GM21619 (cell line): Measurements from ENCODE around the gene LILRB3.
"Not testable (repeated sequence)": the region's sequence is repeated elsewhere in the genome, so short reads cannot be mapped to it uniquely, and the experiment has no call there.

ENCODE experiments used
- ATAC-seq: cut with Tn5 transposase; IDR thresholded peaks from one replicate; pipeline ENCODE4 v1.9.1; 2021; ENCODE audit not compliant: unreplicated experiment

Gene LILRB3

DNA sequence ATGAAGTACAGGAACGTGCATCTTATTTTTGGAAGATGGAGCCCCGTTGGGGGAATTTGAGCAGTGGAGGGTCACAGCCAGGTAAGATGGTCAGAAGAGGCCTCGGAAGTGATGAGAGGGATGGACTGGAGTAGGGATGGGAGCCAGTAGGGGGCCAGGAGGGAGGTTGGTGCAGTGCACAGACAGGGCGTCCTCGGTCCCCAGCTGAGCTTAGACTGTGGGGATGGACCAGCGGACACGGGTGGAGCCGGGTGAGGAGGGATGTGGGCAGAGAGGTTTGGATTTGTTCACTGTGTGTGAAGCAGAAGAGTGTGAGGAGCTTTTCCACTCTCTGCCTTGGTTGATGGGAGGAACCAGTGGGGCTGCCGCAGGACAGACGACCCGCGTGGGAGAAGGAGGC lies 11.6 kb downstream of the LILRB3 start:
- ATAC-seq = no peak

DNA sequence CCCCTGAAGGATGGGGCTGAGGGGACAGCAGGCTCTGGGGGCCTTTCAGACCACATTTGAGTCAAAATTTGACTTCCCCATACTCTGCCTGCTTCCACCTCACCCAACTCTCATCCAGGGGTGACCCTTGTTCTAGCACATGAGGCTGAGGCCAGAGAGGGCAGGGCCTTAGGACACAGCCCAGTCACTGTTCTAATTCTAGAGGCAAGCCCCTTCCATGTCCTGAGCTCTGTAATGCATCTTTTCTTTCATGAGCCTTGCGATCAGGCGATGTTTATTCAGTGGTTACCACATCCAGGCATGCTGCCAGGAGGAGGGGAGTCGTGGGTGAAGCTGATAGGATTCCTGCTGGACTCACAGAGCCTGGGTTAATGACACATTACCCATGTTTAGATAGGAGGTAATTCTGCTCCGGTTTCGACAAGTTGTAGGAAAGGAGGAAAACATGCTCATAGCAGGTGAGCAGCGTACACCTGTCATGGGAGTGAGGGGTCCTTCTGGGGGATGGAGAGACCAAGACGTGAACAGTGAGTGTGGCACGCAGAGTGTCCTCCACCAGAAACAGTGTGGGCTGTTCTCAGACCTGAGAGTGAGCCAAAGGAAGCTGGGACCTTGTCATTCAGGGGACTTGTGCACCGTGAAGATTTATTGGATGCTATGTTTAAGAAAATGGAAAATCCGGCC lies 12.9 kb downstream of the LILRB3 start:
- no peak for ATAC-seq

DNA sequence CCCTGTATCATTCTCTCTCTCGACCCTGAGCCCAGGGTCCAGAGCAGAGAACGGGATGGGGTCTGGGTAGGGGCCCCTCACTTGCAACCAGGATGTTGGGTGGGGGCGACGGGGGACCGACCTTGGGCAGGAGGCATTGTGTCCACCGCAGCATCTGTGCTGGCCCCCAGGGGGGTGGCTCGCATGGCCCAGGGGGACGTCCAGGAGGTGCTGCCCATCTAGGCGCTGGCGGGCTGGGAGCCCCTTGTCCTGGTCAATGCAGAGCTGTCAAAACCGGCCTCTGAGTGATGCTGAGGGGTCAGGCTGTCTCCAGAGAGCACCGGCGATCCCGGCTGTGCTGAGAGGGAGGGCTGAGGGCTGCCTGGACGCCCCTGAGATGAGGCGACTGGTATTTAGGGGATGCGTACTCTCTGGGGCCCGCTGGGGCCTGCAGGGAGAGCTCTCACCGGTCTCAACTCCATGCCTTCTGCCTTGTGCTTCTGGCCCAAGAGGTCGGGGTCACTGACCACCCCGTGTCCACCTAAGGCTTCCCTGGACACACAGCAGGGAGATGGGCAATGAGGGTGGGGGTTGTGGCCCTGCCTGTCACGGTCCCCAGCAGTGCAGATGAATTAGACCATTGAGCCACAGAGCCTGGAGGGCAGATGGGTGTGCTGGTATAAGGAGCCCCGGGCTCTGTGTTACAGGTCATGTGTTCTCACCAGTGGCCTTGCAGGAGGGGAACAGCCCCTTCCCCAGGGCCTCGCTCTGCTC lies 13.6 kb downstream of the LILRB3 start:
- ATAC-seq = no peak

DNA sequence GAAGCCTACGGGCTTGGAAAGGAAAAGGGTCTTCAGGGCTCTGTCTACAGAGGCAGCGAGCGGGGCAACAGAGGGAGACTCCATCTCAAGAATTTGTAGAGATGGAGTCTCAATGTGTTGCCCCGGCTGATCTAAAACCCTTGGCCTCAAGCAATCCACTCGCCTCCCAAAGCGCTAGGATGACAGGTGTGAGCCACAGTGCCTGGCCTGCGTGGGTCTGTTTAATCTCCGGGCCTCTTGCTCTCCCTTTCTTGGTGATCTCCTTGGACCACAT lies 14.1 kb downstream of the LILRB3 start:
- ATAC-seq = no peak

DNA sequence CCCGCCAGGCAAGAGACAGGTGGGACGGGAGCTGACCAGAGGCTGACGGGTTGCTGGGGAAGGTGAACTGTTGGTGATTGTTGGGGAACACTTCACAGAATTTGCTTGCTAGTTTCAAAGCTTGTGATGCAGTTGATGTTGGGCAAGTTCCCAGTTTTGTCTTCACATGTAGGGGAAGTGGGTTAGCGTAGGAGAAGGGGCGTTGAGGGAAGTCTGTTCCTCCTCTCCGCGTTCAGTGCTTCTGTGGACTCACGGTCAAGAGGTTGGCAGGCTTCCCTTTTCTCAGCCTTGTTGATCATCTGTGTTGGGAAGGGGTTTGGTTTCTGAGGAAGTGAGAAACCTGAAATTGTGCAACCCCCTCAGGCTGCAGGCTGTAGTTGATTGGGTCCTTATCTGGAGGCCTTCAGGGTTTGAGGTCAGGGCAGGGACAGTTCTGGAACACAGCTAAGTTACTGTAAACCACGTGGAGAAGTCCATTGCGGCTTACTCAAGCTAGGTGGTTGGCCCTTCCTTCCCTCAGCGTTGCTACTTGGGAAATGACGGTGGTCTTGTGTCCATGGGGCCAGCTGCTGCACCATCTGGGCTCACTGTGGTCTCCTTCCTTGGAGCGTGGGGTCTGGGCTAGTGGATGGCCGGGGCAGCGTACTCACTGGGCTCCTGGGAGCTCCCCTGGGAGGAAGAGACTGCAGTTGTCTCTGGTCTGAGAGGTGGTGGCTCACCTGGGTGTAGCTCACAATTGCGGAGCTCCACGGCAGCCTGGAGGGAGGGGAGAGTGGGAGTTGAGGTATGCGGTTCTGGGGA lies 14.6 kb downstream of the LILRB3 start:
- peak; percentile 38 for ATAC-seq

DNA sequence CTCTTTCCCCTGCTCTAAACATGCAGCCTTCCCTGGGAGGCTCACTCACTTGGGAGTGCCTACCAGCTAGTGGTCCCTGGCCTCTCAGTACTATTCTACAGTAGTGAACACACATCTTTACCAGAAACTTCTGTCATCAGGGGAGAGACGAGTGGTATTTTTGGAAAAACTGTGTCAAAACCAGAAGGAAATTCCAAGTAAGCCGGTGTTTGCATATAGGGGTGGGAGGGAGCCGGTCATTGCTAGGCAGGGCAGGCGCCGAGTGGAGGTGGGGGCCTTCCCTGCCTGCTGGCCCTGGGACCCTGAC lies 15.2 kb downstream of the LILRB3 start:
- no peak for ATAC-seq

DNA sequence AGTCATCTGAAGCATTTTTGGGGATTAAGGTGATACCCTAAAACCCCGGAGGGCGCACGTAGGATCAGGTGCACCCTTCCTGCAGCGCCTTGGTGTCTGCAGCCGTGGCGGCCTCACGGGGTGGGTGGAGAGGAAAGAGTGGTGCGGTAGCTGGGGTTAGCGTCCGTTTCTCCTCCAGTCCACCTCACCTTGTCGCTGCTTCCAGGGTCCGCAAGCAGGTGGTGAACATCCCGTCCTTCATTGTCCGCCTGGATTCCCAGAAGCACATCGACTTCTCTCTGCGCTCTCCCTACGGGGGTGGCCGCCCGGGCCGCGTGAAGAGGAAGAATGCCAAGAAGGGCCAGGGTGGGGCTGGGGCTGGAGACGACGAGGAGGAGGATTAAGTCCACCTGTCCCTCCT lies 15.6 kb downstream of the LILRB3 start:
- not testable (repeated sequence) for ATAC-seq

DNA sequence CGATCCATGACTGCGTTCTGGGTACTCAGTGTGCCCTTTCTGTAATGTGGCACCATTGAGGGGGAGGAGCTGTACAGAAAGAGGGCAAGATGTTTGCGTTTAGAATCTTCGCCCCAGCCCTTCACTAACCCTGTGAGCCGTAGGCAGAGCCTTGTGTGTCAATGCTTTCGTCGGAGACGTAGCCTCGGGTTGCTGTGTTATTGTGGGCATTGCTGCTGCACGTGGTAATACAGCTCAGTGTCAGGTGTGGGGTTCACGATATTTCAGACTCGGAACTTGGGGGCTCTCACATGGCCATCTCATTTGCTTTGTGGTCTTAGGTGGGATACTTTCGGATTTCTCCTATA lies 16.0 kb downstream of the LILRB3 start:
- no peak for ATAC-seq

DNA sequence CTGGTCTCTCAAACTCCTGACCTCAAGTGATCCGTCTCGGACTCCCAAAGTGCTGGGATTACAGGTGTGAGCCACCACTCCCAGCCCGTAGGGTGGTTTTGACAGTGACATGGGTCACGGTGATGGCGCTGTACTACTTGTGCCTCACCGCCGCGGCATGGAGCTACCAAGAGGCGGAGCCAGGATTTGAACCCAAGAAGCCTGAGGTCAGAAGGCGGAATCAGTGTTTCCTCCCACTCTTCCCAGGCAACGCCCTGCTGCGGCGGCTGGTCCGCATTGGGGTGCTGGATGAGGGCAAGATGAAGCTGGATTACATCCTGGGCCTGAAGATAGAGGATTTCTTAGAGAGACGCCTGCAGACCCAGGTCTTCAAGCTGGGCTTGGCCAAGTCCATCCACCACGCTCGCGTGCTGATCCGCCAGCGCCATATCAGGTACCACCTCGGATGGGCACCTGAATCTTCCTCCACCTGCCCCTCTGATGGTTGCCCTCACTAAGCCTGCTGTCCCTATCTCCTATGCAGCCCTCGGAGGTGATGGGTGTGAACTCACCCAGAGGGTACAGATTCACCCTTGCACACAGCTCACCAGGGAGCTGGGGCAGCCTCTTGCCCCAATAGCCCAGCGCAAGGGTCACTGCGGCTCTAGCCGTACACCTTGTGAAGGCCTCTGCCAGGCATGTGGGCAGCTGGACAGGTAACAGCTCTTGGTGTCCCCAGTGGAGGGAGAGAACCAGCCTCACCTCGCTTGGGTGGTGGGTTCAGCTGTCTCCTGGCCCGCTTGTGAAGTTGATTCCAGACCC lies 16.6 kb downstream of the LILRB3 start:
- no peak for ATAC-seq

DNA sequence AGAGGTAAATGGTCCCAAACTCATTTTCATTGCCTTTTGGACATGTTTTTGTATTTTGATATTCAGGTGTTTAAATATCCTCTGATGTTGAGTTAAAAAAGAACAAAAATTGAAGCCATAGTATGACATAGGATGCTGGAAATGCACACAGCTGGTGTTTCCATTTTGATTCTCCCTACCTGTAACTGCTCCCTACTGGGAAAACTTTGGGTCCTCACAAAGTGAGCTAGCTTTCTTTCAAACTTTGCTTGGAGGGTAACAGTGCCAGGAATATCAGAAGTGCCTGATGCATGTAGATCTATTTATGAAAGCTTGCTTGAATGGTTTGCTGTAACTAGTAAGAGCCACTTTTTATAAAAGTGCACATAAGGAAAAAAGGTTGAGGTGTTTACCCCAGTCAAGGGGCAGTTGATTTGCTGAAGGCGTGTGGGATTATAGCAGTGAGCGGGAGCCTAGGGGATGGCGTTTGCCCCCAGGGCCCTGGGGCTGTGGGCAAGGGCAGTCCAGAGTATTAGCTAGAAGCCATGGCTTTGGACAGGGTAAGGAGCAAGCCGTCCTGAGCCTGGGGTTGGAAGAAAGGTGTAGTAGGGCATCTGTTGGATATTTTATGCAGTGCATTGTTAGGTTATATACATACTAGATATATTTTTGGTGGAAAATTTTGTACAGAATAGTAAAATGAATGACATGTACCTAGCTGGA lies 17.9 kb downstream of the LILRB3 start:
- no peak for ATAC-seq

DNA sequence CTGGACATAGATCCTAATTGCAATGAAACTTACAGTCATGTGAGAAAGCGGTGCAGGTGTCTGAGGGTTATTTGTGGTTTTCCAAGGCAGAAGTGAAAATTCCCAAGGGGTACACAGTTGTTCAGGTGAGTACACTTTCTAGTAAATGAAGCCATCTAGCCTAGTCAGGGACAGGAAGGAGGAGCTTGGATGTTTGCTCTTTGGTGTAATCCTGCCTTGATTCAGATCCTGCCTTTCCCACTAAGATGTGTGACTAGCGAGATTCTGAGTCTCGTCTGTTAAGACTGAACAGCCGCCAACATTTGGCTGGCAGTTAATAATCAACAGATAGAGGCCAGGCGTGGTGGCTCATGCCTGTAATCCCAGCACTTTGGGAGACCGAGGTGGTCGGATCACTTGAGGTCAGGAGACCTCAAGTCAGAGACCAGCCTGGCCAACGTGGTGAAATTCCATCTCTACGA lies 19.6 kb downstream of the LILRB3 start:
- no peak for ATAC-seq

DNA sequence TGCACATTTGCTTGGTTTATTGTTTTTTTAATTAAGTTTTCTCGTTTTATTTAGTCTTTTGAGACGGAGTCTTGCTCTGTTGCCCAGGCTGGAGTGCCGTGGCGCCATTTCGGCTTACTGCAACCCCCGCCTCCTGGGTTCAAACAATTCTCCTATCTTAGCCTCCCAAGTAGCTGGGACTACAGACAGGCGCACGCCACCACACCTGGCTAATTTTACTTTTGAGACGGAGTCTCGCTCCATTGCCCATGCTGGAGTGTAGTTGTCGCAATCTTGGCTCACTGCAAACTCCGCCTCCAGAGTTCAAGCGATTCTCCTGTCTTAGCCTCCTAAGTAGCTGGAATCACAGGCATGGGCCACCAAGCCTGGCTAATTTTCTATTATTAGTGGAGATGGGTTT lies 20.8 kb downstream of the LILRB3 start:
- ATAC-seq = no peak

DNA sequence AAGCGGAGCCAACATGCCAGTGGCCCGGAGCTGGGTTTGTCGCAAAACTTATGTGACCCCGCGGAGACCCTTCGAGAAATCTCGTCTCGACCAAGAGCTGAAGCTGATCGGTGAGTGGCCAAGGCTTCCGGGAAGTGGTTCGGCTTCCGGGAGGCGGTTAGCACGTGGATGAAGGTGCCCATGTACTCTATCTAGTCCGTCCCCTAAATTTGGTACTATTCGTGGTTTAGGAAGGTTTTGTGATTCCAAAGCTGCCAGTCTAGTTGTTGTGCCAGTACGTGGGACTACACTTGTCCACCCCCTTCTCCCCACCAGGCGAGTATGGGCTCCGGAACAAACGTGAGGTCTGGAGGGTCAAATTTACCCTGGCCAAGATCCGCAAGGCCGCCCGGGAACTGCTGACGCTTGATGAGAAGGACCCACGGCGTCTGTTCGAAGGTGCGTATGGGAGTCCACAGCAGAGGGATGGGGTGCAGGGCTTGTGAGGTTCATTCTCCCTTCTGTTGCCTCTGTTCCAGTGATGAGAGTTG lies 21.6 kb downstream of the LILRB3 start:
- no peak for ATAC-seq

DNA sequence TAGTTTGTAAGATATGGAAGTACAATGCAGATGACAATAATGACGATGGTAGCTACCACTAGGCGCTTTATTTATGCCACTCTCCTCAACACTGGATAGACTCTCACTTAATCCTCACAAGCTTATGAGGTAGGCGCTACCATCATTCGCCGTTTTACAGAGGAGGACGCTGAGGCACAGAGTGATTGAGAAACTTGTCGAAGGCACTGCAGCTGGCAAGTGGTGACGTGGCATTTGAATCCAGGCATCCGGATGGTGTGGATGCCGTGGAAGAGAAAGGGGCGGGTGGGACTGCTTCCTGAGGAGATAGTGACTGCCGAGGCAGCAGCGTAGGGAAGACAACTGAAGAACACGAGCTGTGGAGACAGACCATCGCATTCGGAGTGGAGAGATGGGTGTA lies 23.4 kb downstream of the LILRB3 start:
- no peak for ATAC-seq

DNA sequence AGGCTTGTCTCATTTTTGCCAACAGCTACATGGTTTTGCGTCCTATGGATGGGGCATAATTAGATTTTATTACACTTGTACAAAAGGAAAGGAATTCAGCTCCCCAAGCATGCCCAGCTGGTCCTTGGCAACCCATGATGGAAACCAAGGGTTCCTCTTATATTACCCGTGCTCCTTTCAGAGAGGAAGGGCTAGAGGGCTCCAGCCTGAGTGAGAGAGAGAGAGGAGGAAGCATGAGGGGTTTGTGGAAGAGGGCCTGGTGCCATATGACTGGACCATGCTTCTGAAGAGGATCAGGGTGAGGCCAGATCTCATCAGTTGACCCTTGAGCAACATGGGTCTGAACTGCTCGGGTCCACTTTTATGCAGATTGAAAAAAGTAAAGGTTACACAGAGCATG lies 25.7 kb downstream of the LILRB3 start:
- ATAC-seq = no peak

DNA sequence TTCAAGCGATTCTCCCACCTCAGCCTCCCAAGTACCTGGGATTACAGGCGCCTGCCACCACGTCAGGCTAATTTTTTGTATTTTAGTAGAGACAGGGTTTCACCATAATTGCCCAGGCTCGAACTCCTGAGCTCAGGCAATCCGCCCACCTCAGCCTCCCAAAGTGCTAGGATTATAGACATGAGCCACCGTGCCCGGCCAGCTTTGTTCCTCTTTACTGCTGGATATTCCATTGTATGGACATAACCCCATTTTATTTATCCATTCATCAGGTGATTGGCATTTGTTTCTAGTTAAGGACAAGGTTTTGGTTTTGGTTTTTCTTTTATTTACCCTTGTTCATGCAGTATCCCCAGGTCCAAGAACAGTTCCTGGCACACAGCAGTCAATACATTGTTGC lies 26.3 kb downstream of the LILRB3 start:
- no peak for ATAC-seq

DNA sequence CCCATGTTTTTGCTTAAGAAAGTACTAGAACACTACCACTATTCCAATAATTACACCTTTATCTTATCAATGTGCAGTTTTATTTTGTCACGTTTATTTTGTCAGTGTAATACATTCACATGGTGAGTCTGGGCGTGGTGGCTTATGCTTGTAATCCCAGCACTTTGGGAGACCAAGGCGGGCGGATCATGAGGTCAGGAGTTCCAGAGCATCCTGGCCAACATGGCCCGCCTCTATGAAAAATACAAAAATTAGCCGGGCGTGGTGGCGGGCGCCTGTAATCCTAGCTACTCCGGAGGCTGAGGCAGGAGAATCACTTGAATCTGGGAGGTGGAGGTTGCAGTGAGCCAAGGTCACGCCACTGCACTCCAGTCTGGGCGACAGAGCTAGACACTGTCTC lies 28.3 kb downstream of the LILRB3 start:
- ATAC-seq = not testable (repeated sequence)

DNA sequence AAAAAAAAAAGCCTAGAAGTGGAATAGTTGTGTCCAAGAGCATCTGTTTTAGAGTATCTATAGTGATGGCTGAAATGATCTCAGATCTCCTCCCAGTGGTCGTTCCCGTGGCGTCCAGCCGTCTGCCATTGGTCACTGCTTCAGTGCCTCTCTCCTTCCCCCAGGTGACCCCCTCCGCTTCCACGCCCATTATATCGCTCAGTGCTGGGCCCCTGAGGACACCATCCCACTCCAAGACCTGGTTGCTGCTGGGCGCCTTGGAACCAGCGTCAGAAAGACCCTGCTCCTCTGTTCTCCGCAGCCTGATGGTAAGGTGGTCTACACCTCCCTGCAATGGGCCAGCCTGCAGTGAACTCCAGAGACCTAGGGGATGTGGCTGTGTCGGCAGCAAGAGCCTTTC lies 29.8 kb downstream of the LILRB3 start:
- ATAC-seq = no peak

DNA sequence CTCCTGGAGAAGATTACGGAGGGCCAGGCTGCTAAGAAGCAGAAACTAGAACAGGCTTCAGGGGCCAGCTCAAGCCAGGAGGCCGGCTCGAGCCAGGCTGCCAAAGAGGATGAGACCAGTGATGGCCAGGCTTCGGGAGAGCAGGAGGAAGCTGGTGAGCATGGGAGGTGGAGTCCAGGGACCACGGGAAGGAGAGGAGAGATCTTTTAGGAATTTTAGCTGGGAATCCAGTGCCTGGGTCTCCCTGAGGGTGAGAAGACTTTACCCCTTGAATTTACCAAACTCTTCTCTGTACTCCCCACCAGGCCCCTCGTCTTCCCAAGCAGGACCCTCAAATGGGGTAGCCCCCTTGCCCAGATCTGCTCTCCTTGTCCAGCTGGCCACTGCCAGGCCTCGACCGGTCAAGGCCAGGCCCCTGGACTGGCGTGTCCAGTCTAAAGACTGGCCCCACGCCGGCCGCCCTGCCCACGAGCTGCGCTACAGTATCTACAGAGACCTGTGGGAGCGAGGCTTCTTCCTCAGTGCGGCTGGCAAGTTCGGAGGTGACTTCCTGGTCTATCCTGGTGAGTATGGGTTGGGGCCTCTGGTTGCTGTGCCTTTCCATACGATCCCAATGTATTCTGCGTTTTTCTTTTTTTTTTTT lies 30.9 kb downstream of the LILRB3 start:
- no peak for ATAC-seq
